Spleen (tissue), 11 donors: ENCODE measurements around the gene ORC3. TPM values are rescaled to one million over a fixed set of nuclear protein-coding genes. Genes with fewer than 3 reads are reported as not detected.

ENCODE experiments used
- DNase-seq: peaks from one replicate; pipeline ENCODE4 v3.0.0-alpha.2; 2020
- H3K27ac ChIP-seq, 8 donors: fragments of 200-600 bp; sonication (generic) in 7 of 8; 1 replicate in 4 of 8; 2 replicates in 4 of 8; pipeline versions ENCODE4 v1.5.0 to v1.8.0; 2016 to 2021; ENCODE audit warnings: inconsistent platforms in 4 of 8, mild to moderate bottlenecking in 4 of 8, moderate library complexity in 1 of 8
- H3K27me3 ChIP-seq, 7 donors: fragments of 200-600 bp; sonication (generic) in 6 of 7; replicated peaks in 1 of 7; 1 replicate in 4 of 7; 2 replicates in 3 of 7; pipeline versions ENCODE4 v1.5.0 to v1.8.0; 2016 to 2021; ENCODE audit warnings: inconsistent platforms in 3 of 7, mild to moderate bottlenecking in 1 of 7
- H3K36me3 ChIP-seq, 6 donors: fragments of 200-600 bp; sonication (generic) in 5 of 6; 1 replicate in 4 of 6; 2 replicates in 2 of 6; pipeline versions ENCODE4 v1.5.0 to v1.8.0; 2016 to 2021; ENCODE audit warnings: inconsistent platforms in 2 of 6
- H3K4me1 ChIP-seq, 6 donors: fragments of 200-600 bp; sonication (generic) in 5 of 6; 1 replicate in 3 of 6; 2 replicates in 3 of 6; pipeline versions ENCODE4 v1.5.0 to v1.8.0; 2016 to 2021; ENCODE audit warnings: inconsistent platforms in 3 of 6
- H3K4me3 ChIP-seq, 8 donors: fragments of 200-600 bp; sonication (generic) in 7 of 8; 1 replicate in 4 of 8; 2 replicates in 4 of 8; pipeline versions ENCODE4 v1.5.0 to v1.8.0; 2016 to 2021; ENCODE audit warnings: inconsistent platforms in 4 of 8, mild to moderate bottlenecking in 4 of 8, moderate library complexity in 2 of 8
- H3K9me3 ChIP-seq, 8 donors: fragments of 200-600 bp; sonication (generic) in 7 of 8; 1 replicate in 4 of 8; 2 replicates in 4 of 8; pipeline versions ENCODE4 v1.5.0 to v1.8.0; 2016 to 2021; ENCODE audit warnings: inconsistent platforms in 4 of 8
- CTCF ChIP-seq, 11 experiments: fragments of 200-600 bp in 7 of 11; fragments of 450-650 bp in 4 of 11; sonication (generic) in 4 of 11; IDR thresholded peaks in 8 of 11; conservative IDR thresholded peaks in 3 of 11; 1 replicate in 7 of 11; 2 replicates in 4 of 11; pipeline versions ENCODE4 v1.4.0 to v1.8.0; 2016 to 2021; ENCODE audit warnings: antibody characterized with exemption in 11 of 11, inconsistent platforms in 4 of 11, mild to moderate bottlenecking in 1 of 11
- POLR2A ChIP-seq, 3 donors: fragments of 450-650 bp; IDR thresholded peaks; one replicate each; pipeline ENCODE4 v1.5.1; 2017; ENCODE audit warnings: antibody characterized with exemption in 3 of 3, mild to moderate bottlenecking in 1 of 3
- POLR2AphosphoS5 ChIP-seq, 3 donors: sonication (generic); formaldehyde crosslinking; IDR thresholded peaks; one replicate each; pipeline ENCODE4 v1.5.1; 2017; ENCODE audit warnings: antibody characterized with exemption in 3 of 3
- WGBS, 5 donors: extraction: QIAGEN DNeasy Blood & Tissue Kit in 3 of 5; methylation state at CpG; one replicate each; pipeline versions ENCODE4 v1.1.5 to v1.1.7; 2013 to 2018; 5-methylcytosine and 5-hydroxymethylcytosine counted together
- intact Hi-C: fragments of 100-400 bp; cut with DNase I; formaldehyde crosslinking; loops from one replicate; pipeline ENCODE4 v1.15.0; 2023; ENCODE audit warnings: low total_unique reads
- polyA plus RNA-seq, 3 donors: library from polyadenylated mRNA; stranded (reverse); fragments of 200-250 nt; gene quantifications; one replicate each; pipeline ENCODE4 v1.2.1, GENCODE V29; 2013
- total RNA-seq, 7 donors: library from RNA; depleted of rRNA in 3 of 7; stranded (reverse); fragments of >200 nt in 3 of 7; fragmentation: NEBNext Ultra II Directional in 4 of 7; extraction: Animal tissue kit (Norgen Biotek cat#: 25700) in 4 of 7; gene quantifications; one replicate each; pipeline versions ENCODE4 v1.1.0 to v1.2.1, GENCODE V29; 2016 to 2021
- donor health status: healthy with polysubstance abuse.
- donor health status: DM: no; HTN: no; CAD: no; lungs with moderate emphysema.
- donor health status: DM: no; HTN: no; CAD: no.
- donor health status: Bipolar disorder and iron deficiency.
- donor health status: healthy.
- donor health status: DM: no; HTN: no; CAD: no.
- donor health status: DM: yes; HTN: yes; CAD: no.

Gene ORC3
- total and polyA plus RNA-seq, 10 donors = 15.1 to 35.6 (median 20.0) TPM

- Histone ChIP-seq H3K9me3 (no peaks in the 10 kb centered on the region), H3K27me3 (no peaks in the 10 kb centered on the region), H3K4me1 (peaks cover 31 to 60% (median 49%) of the 10 kb centered on the region in 6 donors), H3K27ac (peak overlapping the region; percentile 98 to 100 (median 99)), H3K4me3 (peak overlapping the region; percentile 61 to 93 (median 76)), H3K36me3 (peaks cover 0 to 12% (median 0%) of the 10 kb centered on the region in 6 donors)
- TF ChIP-seq POLR2A (IDR thresholded peaks at IDR 0.05) (no peak), CTCF (IDR thresholded peaks at IDR 0.05 in 8 of 11, conservative IDR thresholded peaks at IDR 0.05 in 3 of 11) (peak in 1 of 11 experiments; percentile 19), POLR2AphosphoS5 (IDR thresholded peaks at IDR 0.05) (peak in 1 of 3 donors; percentile 53)
- 0 to 1% (median 1%) methylated on average over 17 to 18 of the region's 18 CpGs for WGBS, 5 donors
- DNase-seq = no peak
- intact Hi-C loops = no loop called here
Observed at GRCh38 chr6:87700397-87701343, 110.7 kb downstream of the ORC3 start.

- Histone ChIP-seq H3K9me3 (no peaks in the 10 kb centered on the region), H3K4me1 (peaks cover 26 to 59% (median 43%) of the 10 kb centered on the region in 6 donors), H3K27ac (peak overlapping the region; percentile 98 to 100 (median 99)), H3K4me3 (peak overlapping the region; percentile 61 to 93 (median 76)), H3K36me3 (peaks cover 0 to 6% (median 0%) of the 10 kb centered on the region in 6 donors), H3K27me3 (no peaks in the 10 kb centered on the region)
- 0 to 1% (median 0%) methylated on average over 7 to 36 of the region's 36 CpGs for WGBS, 5 donors
- intact Hi-C loops = no loop called here
- no peak for TF ChIP-seq POLR2A (IDR thresholded peaks at IDR 0.05)
- TF ChIP-seq POLR2AphosphoS5 (IDR thresholded peaks at IDR 0.05) = no peak
- TF ChIP-seq CTCF (IDR thresholded peaks at IDR 0.05 in 8 of 11, conservative IDR thresholded peaks at IDR 0.05 in 3 of 11) = no peak
- peak; percentile 92 for DNase-seq
Observed at GRCh38 chr6:87701344-87701675, 111.4 kb downstream of the ORC3 start.

- intact Hi-C loops = no loop called here
- Histone ChIP-seq H3K4me1 (peaks cover 26 to 57% (median 37%) of the 10 kb centered on the region in 6 donors), H3K4me3 (peak within 1 kb of the TSS; percentile 61 to 93 (median 76)), H3K9me3 (no peaks in the 10 kb centered on the region), H3K27ac (peak within 1 kb of the TSS; percentile 98 to 100 (median 99)), H3K27me3 (no peaks in the 10 kb centered on the region), H3K36me3 (peaks cover 0 to under 1% (median 0%) of the 10 kb centered on the region in 6 donors)
- 0 to 1% (median 0%) methylated on average over 70 to 88 of the region's 88 CpGs for WGBS, 5 donors
- TF ChIP-seq CTCF (IDR thresholded peaks at IDR 0.05 in 8 of 11, conservative IDR thresholded peaks at IDR 0.05 in 3 of 11) = peak in 1 of 11 experiments; percentile 9
- TF ChIP-seq POLR2AphosphoS5 (IDR thresholded peaks at IDR 0.05) = peak; percentile 99 to 100 (median 99)
- peak; percentile 89 to 98 (median 90) for TF ChIP-seq POLR2A (IDR thresholded peaks at IDR 0.05)
- DNase-seq = peak; percentile 98
Observed at GRCh38 chr6:87701676-87702588, 112.0 kb downstream of the ORC3 start, which contains the start of gene AKIRIN2. AKIRIN2 (minus strand) TSS chr6:87702233; CDS start chr6:87701684, 549 bp downstream.
